ENCODE measurements around the gene KCNK7.
A peak's percentile ranks its signal among the peaks of the same experiment; 100 is the strongest.

The KCNK7 gene

GRCh38 chr11:65610404-65610803 is 14.8 kb upstream of the KCNK7 start:
- no peak for DNase-seq

GRCh38 chr11:65609665-65610064 is 14.1 kb upstream of the KCNK7 start:
- DNase-seq: no peak

GRCh38 chr11:65609229-65609628 is 13.6 kb upstream of the KCNK7 start:
- no peak for DNase-seq

- DNase-seq: no peak
Observed at GRCh38 chr11:65607614-65608426, 12.2 kb upstream of the KCNK7 start.

- peak; percentile 45 for DNase-seq
Observed at GRCh38 chr11:65606876-65607613, 11.4 kb upstream of the KCNK7 start.

GRCh38 chr11:65604258-65604657 is 8.7 kb upstream of the KCNK7 start:
- DNase-seq: no peak

GRCh38 chr11:65599955-65600246 is 4.3 kb upstream of the KCNK7 start:
- DNase-seq: no peak

GRCh38 chr11:65599216-65599954 is 3.8 kb upstream of the KCNK7 start:
- no peak for DNase-seq

GRCh38 chr11:65598258-65598699 is 2.7 kb upstream of the KCNK7 start:
- DNase-seq: no peak

- DNase-seq: no peak
Observed at GRCh38 chr11:65596520-65596919, 920 bp upstream of the KCNK7 start.

- no peak for DNase-seq
Observed at GRCh38 chr11:65595131-65595530, 469 bp downstream of the KCNK7 start.

GRCh38 chr11:65593518-65594414 is 1.8 kb downstream of the KCNK7 start:
- DNase-seq: peak; percentile 74

- DNase-seq: no peak
Observed at GRCh38 chr11:65592858-65593517, 2.6 kb downstream of the KCNK7 start.

- no peak for DNase-seq
Observed at GRCh38 chr11:65591939-65592857, 3.4 kb downstream of the KCNK7 start.

- DNase-seq: no peak
Observed at GRCh38 chr11:65590240-65590738, 5.3 kb downstream of the KCNK7 start.

GRCh38 chr11:65589444-65590239 is 6.0 kb downstream of the KCNK7 start:
- DNase-seq: peak; percentile 71

- peak; percentile 87 for DNase-seq
Observed at GRCh38 chr11:65588199-65589054, 7.2 kb downstream of the KCNK7 start.

- DNase-seq: no peak
Observed at GRCh38 chr11:65586676-65587075, 8.9 kb downstream of the KCNK7 start.

- DNase-seq: no peak
Observed at GRCh38 chr11:65586247-65586630, 9.4 kb downstream of the KCNK7 start.

Measured in stimulated activated CD8-positive, alpha-beta memory T cell treated with anti-CD3 and anti-CD28 coated beads, Interleukin-4, amount 100 ng/mL, for 48 hours (primary cell).